HG02678 (cell line): ENCODE data around the gene SETD2.
"Not testable (repeated sequence)": the region's sequence is repeated elsewhere in the genome, so short reads cannot be mapped to it uniquely, and the experiment has no call there.

ENCODE experiments used
- ATAC-seq: cut with Tn5 transposase; IDR thresholded peaks from one replicate; pipeline ENCODE4 v1.9.1; 2021; ENCODE audit warnings: mild to moderate bottlenecking, moderate library complexity; ENCODE audit not compliant: unreplicated experiment

SETD2 gene

DNA sequence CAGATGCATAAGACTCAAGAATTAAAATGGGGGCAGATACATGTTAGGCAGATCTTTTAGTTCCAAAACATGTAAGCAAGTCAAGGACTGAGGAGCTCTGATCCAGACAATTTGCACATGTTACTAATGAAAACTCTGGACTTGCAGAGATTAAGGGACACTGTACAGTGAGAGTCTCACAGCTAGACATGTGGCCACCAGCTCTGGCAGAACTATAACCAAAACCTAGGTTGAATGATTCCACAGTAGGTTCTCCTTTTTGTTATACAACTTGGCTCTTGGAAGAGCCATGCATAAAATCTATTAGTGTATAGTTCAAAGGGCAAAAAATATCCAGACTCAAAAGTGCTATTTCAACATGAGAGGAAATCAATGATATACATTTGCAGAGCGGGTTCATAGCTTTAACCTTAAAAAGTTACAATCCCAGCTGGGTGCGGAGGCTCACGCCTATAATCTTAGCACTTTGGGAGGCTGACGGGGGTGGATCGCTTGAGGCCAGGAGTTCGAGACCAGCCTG is 61.8 kb downstream of the SETD2 start:
- no peak for ATAC-seq

DNA sequence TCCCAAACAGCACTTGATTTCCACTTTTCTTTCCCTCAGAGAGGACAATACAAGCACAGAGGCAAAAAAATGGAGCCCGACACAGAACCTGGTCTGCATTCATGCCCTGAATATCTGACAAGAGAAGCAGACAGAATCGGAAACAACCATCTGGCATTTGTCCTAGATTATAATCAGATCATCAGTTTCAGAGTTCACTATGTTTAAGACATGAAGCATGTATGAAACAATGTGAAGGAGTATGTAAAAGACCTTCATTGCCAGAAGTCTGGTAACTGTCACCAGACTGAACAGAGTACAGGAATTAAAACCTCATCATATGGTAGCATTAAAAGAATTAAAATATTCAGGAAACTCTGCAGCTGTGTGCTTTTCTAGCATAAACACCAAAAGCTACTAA is 65.0 kb downstream of the SETD2 start:
- no peak for ATAC-seq

DNA sequence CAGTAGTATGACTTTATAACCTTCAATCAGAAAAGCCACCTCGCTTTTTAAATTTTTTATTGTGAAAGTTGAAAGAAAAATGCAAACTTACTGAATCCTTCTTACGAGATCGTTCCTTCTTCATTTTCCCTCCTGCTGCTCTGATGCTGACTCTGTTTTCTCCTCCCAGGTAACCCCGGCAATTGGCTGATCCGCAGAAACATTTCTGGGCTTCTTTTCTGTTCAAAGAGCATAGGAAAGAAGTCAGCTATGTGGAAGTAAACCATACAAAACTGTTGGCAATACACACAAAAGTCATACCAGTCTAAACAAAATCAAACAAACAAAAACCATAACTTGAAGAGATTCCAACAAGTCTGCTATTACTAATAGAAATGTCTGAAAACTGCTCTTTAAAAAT is 66.0 kb downstream of the SETD2 start:
- ATAC-seq = no peak

DNA sequence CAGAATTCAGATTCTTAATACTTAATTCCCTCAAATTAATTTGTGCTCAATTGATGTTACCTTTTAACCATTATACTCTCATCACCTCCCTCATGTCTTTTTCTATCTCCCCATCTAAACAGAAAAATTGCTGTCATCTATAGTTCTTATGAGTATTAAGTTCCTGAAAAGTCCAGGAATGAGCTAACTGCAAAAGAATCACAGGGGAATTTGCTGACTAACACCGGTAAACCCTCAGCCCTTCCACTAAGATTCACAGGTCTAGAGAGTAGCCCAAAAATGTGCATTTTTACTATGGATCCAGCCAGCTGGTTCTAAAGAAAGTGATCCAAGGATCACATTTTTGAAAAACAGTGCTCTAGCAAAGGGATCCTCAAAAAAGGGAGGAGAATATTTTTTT is 67.0 kb downstream of the SETD2 start:
- no peak for ATAC-seq

DNA sequence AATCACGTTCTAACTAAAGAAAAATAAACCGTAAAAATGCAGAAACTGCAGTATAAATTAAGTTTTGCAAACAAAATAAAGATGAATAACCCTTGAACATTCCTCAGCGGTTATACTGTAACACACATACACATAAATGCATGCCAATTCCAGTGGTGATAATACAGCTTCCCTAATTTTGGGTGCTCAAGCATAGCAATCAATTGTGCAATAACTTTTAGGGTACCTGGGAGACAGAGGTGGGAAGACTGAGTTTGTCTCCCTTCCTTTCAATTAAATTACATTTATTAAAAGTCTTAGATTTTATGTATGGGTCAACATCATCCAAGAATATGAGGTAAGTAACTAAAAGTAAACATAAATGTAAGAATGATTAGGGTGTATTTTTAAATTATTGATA is 71.8 kb downstream of the SETD2 start:
- ATAC-seq = no peak

DNA sequence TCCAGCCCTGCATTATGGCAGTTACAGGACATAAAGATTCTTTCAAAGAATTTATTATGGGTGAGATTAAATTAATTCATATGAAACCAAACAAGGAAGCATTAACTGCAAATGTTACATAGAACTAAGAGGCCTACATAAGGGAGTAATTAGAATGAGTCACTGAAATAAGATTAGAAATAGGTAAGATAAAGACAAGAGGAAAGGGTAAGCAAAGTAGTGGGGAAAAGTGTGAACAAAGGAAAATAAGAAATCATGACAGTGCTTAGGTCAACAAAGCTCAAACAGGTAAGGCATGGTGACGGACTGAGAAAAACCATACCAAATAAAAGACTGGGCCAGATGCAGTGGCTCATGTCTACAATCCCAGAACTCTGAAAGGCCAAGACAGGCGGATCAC is 74.3 kb downstream of the SETD2 start:
- ATAC-seq = no peak

DNA sequence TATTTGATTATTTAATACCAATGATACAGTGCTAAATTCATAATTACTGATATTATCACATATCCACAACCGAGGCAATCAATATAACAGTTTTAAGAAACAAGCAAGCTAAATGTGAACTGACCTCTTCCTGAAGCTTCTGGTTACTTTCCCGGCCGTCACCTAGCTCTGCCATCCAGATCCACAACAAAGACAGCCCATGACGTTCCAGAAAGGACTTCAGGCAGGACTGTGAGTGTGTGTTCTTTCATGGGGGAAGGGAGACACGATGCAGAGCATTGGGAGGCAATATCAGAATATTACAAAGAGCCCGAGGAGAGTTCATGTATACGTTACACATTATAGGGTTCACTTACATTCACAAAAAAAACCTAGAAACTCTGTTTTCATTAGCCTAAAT is 77.8 kb downstream of the SETD2 start:
- ATAC-seq = no peak

DNA sequence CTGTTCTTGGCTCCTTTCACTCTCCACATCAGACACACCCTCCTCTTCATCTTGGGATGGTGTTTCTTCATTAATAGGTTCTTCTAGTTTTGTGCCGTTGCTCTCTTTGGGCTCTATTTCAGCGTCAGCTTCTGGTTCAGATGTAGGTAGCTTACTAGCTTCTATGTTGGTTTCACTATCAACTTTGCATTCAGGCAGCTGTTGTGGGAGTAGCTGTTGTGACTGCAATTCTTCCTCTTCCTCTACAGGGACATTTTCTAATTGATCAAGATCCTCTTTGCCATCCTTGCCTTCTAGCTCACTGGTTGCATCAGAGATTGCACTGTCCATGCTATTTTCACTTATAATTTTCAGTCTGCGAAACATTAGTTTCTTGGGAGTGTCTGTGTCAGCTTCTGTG is 80.1 kb downstream of the SETD2 start:
- no peak for ATAC-seq

DNA sequence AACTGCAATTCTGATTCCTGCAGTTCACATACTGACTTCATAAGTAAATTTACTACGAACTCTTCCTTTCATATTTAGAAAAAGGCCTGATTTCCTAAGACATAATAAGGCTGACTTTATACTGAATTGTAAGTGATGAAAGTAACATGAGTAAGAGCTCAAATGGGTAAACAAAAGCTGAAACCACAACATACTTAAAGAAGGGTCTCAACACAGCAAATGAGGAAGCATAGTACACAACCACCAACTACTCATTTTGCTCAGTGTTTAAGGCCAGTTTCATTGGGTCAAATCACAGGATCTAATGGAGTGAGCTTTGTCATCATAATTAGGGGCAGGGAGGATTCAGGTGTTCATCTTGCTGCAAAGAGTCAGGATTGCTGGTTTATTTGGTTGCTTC is 81.4 kb downstream of the SETD2 start:
- ATAC-seq = no peak

DNA sequence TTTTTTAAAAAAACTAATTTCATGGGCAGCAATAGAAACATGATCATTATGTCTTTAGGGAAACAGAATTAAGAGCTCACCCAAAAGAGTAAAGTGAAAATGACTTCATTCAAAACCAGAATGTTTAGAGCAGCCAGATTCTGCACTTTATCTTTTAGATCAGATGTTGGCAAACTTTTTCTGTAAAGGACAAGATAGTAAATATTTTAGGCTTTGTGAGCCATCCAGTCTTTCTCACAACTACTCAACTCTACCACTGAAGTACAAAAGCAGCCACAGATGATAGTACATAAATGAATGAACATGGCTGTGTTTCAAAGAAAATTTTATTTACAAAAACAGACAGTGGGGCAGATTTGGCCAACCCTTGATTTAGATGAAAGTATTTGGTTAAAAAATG is 84.5 kb downstream of the SETD2 start:
- no peak for ATAC-seq

DNA sequence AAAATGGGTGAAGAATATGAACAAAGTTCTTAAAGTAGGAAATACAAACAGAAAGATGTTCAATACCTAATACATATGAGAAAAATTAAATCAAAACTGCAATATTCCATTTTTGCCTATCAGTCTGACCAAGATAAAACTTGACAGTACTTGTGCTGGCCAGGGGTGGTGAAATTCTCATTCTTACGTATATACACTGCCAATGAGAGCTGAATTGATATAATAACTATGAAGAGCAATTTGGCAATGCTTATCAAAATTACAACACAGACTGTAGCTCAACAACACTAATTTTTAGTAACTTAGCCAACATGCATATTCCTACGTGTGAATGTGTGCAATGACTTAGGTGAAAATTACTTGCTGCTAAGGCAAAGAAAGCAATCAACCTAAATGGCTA is 90.2 kb downstream of the SETD2 start:
- ATAC-seq = no peak

DNA sequence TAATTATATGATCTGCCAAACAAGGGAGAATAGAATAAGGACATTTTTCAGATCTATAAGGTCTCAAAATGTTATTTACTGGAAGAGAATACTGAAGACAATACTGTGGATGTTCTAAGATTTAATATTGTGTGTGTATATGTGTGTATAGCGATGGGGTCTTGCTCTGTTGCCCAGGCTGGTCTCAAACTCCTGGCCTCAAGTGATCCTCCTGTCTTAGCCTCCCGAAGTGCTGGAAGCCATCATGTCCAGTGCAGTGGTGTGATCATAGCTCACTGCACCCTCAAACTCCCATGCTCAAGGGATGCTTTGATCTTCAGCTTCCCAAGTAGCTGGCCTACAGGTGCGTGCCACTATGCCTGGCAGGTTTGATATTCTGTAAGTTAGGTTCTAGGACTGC is 93.1 kb downstream of the SETD2 start:
- ATAC-seq = no peak

DNA sequence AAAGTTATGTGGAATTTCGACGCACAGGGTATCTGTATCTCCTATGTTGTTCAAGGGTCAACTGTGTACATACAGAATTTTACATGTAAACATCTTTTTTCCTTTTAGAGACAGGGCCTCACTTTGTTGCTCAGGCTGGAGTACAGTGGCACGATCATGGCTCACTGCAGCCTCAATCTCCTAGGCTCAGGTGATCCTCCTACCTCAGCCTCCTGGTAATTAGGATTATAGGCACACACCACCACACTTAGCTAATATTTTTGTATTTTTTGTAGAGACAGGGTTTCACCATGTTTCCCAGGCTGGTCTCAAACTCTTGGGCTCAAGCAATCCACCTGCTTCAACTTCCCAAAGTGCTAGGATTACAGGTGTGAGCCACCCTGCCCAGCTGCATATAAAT is 97.7 kb downstream of the SETD2 start:
- ATAC-seq = not testable (repeated sequence)

DNA sequence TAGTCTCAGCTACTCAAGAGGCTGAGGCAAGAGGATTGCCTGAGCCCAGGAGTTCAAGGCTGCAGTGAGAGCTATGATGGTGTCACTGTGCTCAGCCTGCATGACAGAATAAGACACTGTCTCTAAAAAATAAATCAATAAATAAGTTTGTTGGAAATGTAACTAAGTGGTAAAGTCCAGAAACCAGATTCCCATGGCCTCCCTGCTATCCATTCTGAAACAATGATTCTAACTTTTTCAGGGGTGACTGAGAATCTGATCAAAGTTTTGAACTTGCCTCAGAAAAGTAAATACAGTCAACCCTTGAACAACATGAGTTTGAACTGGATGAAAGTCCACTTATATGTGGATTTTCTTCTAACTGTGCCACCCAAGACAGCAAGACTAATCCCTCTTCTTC is 98.2 kb downstream of the SETD2 start:
- ATAC-seq = no peak

DNA sequence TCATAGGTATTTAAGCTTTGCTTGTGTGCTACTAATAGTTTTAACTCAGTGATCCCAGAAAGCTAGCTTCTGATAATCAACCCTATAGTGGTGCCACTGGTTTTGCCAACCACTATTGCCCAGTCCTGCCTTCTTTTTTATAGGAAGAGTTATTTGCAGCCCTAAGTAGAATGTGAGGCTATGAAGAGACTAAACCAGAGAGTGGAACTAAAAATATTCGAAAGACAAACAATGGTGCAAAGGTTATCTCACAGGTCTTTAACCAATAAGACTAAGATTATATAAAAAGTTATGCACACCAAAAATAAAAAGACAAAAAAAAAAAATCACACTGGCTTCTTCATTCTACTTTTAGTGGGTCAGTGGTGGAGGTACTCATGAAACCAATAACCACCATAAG is 98.9 kb downstream of the SETD2 start:
- no peak for ATAC-seq

DNA sequence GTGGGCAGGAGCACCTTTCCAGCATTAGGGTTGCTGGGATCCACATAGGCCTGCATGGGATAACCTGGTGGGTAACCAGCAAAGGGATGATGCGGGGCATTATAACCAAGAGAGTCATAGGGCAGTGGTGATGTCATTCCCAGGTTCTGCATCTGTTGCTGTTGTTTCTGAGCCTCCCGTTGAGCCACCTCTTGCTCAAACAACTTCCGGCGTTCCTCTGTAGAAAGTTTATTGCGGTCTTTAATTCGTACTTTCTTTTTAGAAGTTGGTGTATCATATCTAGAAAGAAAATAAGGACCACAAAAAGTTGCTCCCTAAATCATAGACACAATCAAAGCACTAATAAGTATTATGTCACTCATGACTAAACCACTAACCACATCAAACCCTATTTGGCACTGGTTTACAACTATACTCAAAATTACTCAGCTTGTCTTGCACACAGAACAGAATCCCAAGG is 106.7 kb downstream of the SETD2 start:
- ATAC-seq = no peak

DNA sequence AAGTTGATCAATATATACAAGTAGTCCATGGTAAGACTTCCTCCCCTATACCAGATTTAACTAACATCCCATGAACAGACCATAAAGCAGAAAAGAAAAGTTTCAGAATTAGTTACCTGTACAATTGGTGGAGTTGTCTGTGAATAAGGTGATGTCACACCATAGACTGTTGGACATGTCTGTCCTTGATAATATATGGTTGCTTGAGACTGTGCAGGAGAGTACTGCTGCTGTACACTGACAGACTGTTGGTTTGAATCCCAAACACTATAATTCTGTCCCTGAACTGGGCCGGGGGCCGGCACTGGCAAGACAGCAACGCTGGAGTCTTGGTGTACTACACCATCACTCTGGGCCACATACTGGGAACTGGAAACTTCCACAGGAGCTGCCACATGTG is 107.2 kb downstream of the SETD2 start:
- ATAC-seq = no peak

DNA sequence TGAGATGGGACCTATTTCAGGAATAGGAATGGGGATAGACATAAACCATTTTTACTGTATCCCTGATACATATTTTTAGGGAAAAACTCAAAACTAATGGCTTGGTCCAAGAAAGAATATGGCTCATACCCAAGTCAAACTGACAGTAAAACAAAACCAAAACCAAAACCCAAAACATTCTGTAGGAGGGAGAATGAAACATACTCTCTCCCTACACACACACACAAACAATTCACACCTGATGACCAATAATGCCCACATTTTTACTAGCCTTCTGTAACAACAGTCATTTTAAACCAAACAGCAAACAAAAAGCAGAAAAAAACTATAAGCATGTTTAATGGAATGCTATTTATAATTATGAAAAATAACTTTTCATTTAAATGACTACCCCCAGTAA is 109.5 kb downstream of the SETD2 start:
- no peak for ATAC-seq

DNA sequence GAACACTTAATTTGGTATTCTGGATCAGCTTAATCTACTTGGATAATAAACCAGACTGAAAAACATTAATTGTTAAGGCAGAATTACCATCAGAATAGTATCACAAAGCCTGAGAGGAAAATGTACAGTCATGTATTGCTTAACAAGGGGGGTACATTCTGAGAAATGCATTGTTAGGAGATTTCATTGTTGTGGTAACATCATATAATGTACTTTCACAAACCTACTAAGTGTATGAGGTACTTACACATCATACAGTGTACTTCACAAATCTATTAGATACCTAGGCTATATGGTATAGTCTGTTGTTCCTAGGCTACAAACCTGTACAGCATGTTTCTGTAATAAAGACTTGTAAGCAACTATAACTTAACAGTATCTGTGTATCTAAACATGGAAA is 116.2 kb downstream of the SETD2 start:
- no peak for ATAC-seq

DNA sequence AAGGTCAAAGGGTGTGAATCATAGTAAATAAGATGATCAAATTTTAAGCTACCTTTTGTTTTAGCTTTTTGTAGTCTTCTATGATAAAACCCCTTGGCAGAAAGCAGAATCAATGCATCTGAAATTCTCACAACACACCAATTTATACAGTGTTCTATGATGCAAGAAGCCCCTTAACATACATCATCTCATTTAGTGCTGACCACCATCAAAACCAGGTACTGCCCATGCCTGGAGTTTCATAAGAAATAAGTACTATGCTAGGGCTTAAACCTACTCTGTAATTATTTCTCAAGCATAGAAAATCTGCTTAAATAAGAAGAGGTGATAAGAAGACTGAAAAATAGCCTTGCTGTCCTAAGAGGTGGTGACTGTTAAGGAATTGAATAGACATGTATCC is 116.8 kb downstream of the SETD2 start:
- no peak for ATAC-seq

DNA sequence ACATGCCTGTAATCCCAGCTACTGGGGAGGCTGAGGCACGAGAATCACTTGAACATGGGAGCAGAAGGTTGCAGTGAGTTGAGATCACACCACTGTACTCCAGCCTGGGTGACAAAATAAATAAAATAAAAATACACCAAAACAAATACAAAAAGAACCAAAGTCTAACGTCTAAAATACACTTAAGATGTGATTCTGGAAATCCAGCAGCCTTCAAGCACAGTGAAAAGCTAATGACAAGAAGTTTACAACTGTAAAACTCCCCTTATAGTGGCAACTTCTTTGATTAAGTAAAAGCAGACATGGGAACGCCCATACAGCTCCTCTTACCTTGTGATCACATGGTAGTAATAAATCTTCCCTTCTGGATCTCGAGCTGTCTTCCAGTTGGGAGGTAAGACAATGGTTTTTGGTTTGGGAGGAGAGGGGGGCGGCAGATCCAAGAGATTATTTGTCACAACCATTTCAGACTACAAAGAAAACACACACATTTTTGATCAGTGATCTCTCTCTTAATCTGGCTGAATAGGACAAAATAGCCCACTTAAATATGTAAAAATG is 121.6 kb downstream of the SETD2 start:
- no peak for ATAC-seq

DNA sequence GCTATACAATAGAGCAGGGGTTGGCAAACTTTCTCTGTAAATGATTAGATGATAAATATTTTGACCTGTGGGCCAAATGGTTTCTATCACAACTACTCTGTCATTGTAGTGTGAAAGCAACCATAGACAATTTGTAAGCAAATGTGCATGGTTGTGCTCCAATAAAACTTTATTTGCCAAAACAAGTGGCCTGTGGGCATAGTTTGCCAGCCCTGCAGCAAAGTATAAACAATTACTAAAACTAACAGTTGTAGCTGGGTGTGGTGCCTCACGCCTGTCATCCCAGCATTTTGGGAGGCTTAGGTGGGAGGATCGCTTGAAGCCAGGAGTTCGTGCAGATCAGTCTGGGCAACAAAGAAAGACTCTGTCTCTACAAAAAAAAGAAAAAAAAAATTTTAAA is 122.8 kb downstream of the SETD2 start:
- ATAC-seq = no peak

DNA sequence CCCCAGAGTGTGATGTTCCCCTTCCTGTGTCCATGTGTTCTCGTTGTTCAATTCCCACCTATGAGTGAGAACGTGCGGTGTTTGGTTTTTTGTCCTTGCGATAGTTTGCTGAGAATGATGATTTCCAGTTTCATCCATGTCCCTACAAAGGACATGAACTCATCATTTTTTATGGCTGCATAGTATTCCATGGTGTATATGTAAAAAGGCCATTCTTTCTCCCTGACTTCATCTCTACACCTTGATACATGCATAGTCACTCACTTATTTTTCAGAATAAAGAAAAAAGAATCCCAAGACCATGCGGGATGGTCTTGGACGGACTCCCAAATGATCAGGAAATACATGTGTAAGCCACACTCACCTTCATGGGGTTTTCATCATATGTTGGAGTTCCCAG is 126.6 kb downstream of the SETD2 start:
- ATAC-seq = not testable (repeated sequence)
